ENCODE measurements around the gene CIB4. TPM values are rescaled to one million over a fixed set of nuclear protein-coding genes. Genes with fewer than 3 reads are reported as not detected.

Gene CIB4
- total and polyA plus RNA-seq, 7 donors: not detected

- H3K4me1 ChIP-seq: no peaks in the 10 kb centered on the region
- no peak overlapping the region for H3K4me3 ChIP-seq
- DNase-seq (no peak), ATAC-seq (no peak)
- H3K9me3 ChIP-seq: no peaks in the 10 kb centered on the region
- peaks cover 0 to 39% (median 0%) of the 10 kb centered on the region in 3 donors for H3K27me3 ChIP-seq (ENCODE audit: insufficient read depth in 3 of 3, low read length in 2 of 3)
- H3K36me3 ChIP-seq (ENCODE audit: insufficient read depth in 1 of 2, low read depth in 1 of 2): no peaks in the 10 kb centered on the region
- no peak overlapping the region for H3K27ac ChIP-seq
- TF ChIP-seq CTCF (IDR thresholded peaks at IDR 0.05): no peak
- WGBS, 3 donors: 81 to 86% (median 86%) methylated on average over 6 of the region's 6 CpGs
- intact Hi-C loops (cut with DNase I): no loop called here
These were observed 7.3 kb upstream of the CIB4 start for GRCh38 chr2:26648516-26648915.

- 68 to 87% (median 81%) methylated on average over 3 of the region's 3 CpGs for WGBS, 3 donors
- no peak for TF ChIP-seq CTCF (IDR thresholded peaks at IDR 0.05)
- DNase-seq (no peak), ATAC-seq (no peak)
- intact Hi-C loops (cut with DNase I): no loop called here
- H3K4me3 ChIP-seq: no peak overlapping the region
- no peaks in the 10 kb centered on the region for H3K4me1 ChIP-seq
- H3K36me3 ChIP-seq (ENCODE audit: insufficient read depth in 1 of 2, low read depth in 1 of 2): no peaks in the 10 kb centered on the region
- peaks cover 0 to 44% (median 0%) of the 10 kb centered on the region in 3 donors for H3K27me3 ChIP-seq (ENCODE audit: insufficient read depth in 3 of 3, low read length in 2 of 3)
- H3K9me3 ChIP-seq: no peaks in the 10 kb centered on the region
- no peak overlapping the region for H3K27ac ChIP-seq
These were observed 6.8 kb upstream of the CIB4 start for GRCh38 chr2:26647981-26648380.

GRCh38 chr2:26646986-26647672, 6.0 kb upstream of the CIB4 start:
- H3K9me3 ChIP-seq: no peaks in the 10 kb centered on the region
- H3K4me3 ChIP-seq: no peak overlapping the region
- DNase-seq (no peak), ATAC-seq (no peak)
- intact Hi-C loops (cut with DNase I): no loop called here
- WGBS, 3 donors: 73 to 83% (median 74%) methylated on average over 6 of the region's 6 CpGs
- no peaks in the 10 kb centered on the region for H3K4me1 ChIP-seq
- TF ChIP-seq CTCF (IDR thresholded peaks at IDR 0.05): no peak
- no peaks in the 10 kb centered on the region for H3K36me3 ChIP-seq (ENCODE audit: insufficient read depth in 1 of 2, low read depth in 1 of 2)
- peaks cover 0 to 50% (median 0%) of the 10 kb centered on the region in 3 donors for H3K27me3 ChIP-seq (ENCODE audit: insufficient read depth in 3 of 3, low read length in 2 of 3)
- no peak overlapping the region for H3K27ac ChIP-seq

- Histone ChIP-seq H3K4me1 (no peaks in the 10 kb centered on the region), H3K27ac (no peak overlapping the region), H3K4me3 (no peak overlapping the region), H3K9me3 (no peaks in the 10 kb centered on the region), H3K36me3 (ENCODE audit: insufficient read depth in 1 of 2, low read depth in 1 of 2) (no peaks in the 10 kb centered on the region), H3K27me3 (ENCODE audit: insufficient read depth in 3 of 3, low read length in 2 of 3) (peaks cover 0 to 57% (median 0%) of the 10 kb centered on the region in 3 donors)
- ATAC-seq: no peak
- no peak for DNase-seq
- intact Hi-C loops (cut with DNase I): no loop called here
- 79 to 86% (median 79%) methylated on average over 10 of the region's 10 CpGs for WGBS, 3 donors
- no peak for TF ChIP-seq CTCF (IDR thresholded peaks at IDR 0.05)
These were observed 4.6 kb upstream of the CIB4 start for GRCh38 chr2:26645762-26646161.

All from psoas muscle (tissue), 8 donors.